HepG2 (cell line): ENCODE results near the gene ZSCAN21. TPM values are rescaled to one million over a fixed set of nuclear protein-coding genes. Genes with fewer than 3 reads are reported as not detected.

Source experiments
- AGO2 ChIP-seq: fragments of 200-400 bp; formaldehyde crosslinking; optimal IDR thresholded peaks from 2 replicates; pipeline ENCODE3; 2017; ENCODE audit warnings: mild to moderate bottlenecking, low read depth, low read length, moderate library complexity
- GLMP ChIP-seq: sonication (generic); formaldehyde crosslinking; IDR thresholded peaks from 2 replicates; pipeline ENCODE4 v1.9.0; 2021; ENCODE audit warnings: missing genetic modification reagents, mild to moderate bottlenecking, borderline replicate concordance
- HDAC1 ChIP-seq: sonication (generic); formaldehyde crosslinking; IDR thresholded peaks from 2 replicates; pipeline ENCODE4 v1.5.1; 2020; ENCODE audit warnings: mild to moderate bottlenecking, missing genetic modification reagents
- HMGXB3 ChIP-seq: sonication (generic); formaldehyde crosslinking; IDR thresholded peaks from 2 replicates; pipeline ENCODE4 v1.4.0; 2020; ENCODE audit warnings: missing genetic modification reagents, borderline replicate concordance
- HOXA7 ChIP-seq: sonication (generic); formaldehyde crosslinking; IDR thresholded peaks from 2 replicates; pipeline ENCODE4 v1.8.1; 2022; ENCODE audit warnings: mild to moderate bottlenecking, missing genetic modification reagents, moderate library complexity
- MBD4 ChIP-seq: IDR thresholded peaks from 2 replicates; pipeline ENCODE4 v1.6.1; 2012; ENCODE audit warnings: low read length, inconsistent platforms, borderline replicate concordance
- MXD4 ChIP-seq: IDR thresholded peaks from 2 replicates; pipeline ENCODE4 v1.6.1; 2016; ENCODE audit warnings: mild to moderate bottlenecking, missing biosample characterization, missing genetic modification reagents
- POLR2G ChIP-seq: fragments of 200-400 bp; formaldehyde crosslinking; IDR thresholded peaks from 2 replicates; pipeline ENCODE4 v1.6.1; 2018; ENCODE audit warnings: mild to moderate bottlenecking, low read depth, low read length, moderate library complexity
- SOX5 ChIP-seq: IDR thresholded peaks from 2 replicates; pipeline ENCODE4 v1.6.1; 2016; ENCODE audit warnings: borderline replicate concordance
- ZNF160 ChIP-seq: sonication (generic); formaldehyde crosslinking; IDR thresholded peaks from 2 replicates; pipeline ENCODE4 v1.8.0; 2022; ENCODE audit warnings: mild to moderate bottlenecking, inconsistent platforms, missing genetic modification reagents
- ZNF441 ChIP-seq: sonication (generic); formaldehyde crosslinking; IDR thresholded peaks from 2 replicates; pipeline ENCODE4 v1.7.0; 2021; ENCODE audit warnings: missing genetic modification reagents, borderline replicate concordance
- ZNF496 ChIP-seq: sonication (generic); formaldehyde crosslinking; IDR thresholded peaks from 2 replicates; pipeline ENCODE4 v1.8.1; 2023; ENCODE audit warnings: mild to moderate bottlenecking, moderate library complexity, missing genetic modification reagents; ENCODE audit not compliant: insufficient replicate concordance
- ZNF577 ChIP-seq: sonication (generic); formaldehyde crosslinking; IDR thresholded peaks from 2 replicates; pipeline ENCODE4 v1.4.0; 2020; ENCODE audit warnings: mild to moderate bottlenecking, low read depth, missing genetic modification reagents, borderline replicate concordance
- ZNF670 ChIP-seq: sonication (generic); formaldehyde crosslinking; IDR thresholded peaks from 2 replicates; pipeline ENCODE4 v1.8.0; 2022; ENCODE audit warnings: mild to moderate bottlenecking, missing genetic modification reagents, borderline replicate concordance
- ZNF746 ChIP-seq: sonication (generic); formaldehyde crosslinking; IDR thresholded peaks from 2 replicates; pipeline ENCODE4 v1.8.0; 2022; ENCODE audit warnings: mild to moderate bottlenecking, missing genetic modification reagents
- ZUFSP ChIP-seq: sonication (generic); formaldehyde crosslinking; IDR thresholded peaks from 2 replicates; pipeline ENCODE4 v1.9.0; 2021; ENCODE audit warnings: missing genetic modification reagents, mild to moderate bottlenecking, borderline replicate concordance
- polyA plus RNA-seq, 8 experiments: library from polyadenylated mRNA; depleted of rRNA in 3 of 8; stranded (reverse) in 7 of 8; unstranded in 1 of 8; fragments of >200 nt; fragmentation: Illumina TruSeq in 4 of 8; extraction: Trizol in 4 of 8; gene quantifications; 2 replicates each; pipeline versions ENCODE4 v1.2.1 to v1.2.3, GENCODE V29; 2011 to 2016; ENCODE audit warnings: low read depth in 4 of 8, missing spikeins in 1 of 8, mixed read lengths in 1 of 8; ENCODE audit not compliant: insufficient read depth in 1 of 8
- total RNA-seq, 5 experiments: library from RNA; depleted of rRNA; stranded (reverse); fragments of >200 nt; fragmentation: Illumina TruSeq; extraction: Trizol; gene quantifications; 2 replicates each; pipeline ENCODE4 v1.2.3, GENCODE V29; 2016; ENCODE audit warnings: low read depth in 1 of 5
- TF ChIP-seq, protein P1 (sequence below): sonication (generic); formaldehyde crosslinking; IDR thresholded peaks from 2 replicates; pipeline ENCODE4 v1.4.0; 2020; ENCODE audit warnings: missing genetic modification reagents
- TF ChIP-seq, protein P2 (sequence below): sonication (generic); formaldehyde crosslinking; IDR thresholded peaks from 2 replicates; pipeline ENCODE4 v1.8.1; 2023; ENCODE audit warnings: mild to moderate bottlenecking, missing genetic modification reagents

ZSCAN21 gene
- total and polyA plus RNA-seq, 2 of the 13 experiments (the other 11 are each of a cell fraction or from before 2014, with no cell fraction given) = 7.0 to 10.0 TPM

- TF ChIP-seq ZUFSP (no peak), ZNF496 (CRISPR knock-in tag) (no peak), HDAC1 (peak; percentile 85), GLMP (CRISPR knock-in tag) (no peak), HOXA7 (CRISPR knock-in tag) (no peak), ZNF670 (0 out of 2 replicates have a peak, but pooled peaks have one; percentile 49), HMGXB3 (CRISPR knock-in tag) (peak; percentile 35; the same call in 1 of the 2 replicates), MBD4 (no peak), ZNF746 (CRISPR knock-in tag) (no peak), ZNF577 (CRISPR knock-in tag) (no peak), ZNF160 (no peak), SOX5 (no peak), AGO2 (no peak), MXD4 (no peak), ZNF441 (CRISPR knock-in tag) (no peak; the same call in 1 of the 2 replicates), POLR2G (peak; percentile 91)
- TF ChIP-seq, protein P1, sequence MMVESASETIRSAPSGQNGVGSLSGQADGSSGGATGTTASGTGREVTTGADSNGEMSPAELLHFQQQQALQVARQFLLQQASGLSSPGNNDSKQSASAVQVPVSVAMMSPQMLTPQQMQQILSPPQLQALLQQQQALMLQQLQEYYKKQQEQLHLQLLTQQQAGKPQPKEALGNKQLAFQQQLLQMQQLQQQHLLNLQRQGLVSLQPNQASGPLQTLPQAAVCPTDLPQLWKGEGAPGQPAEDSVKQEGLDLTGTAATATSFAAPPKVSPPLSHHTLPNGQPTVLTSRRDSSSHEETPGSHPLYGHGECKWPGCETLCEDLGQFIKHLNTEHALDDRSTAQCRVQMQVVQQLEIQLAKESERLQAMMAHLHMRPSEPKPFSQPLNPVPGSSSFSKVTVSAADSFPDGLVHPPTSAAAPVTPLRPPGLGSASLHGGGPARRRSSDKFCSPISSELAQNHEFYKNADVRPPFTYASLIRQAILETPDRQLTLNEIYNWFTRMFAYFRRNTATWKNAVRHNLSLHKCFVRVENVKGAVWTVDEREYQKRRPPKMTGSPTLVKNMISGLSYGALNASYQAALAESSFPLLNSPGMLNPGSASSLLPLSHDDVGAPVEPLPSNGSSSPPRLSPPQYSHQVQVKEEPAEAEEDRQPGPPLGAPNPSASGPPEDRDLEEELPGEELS (CRISPR knock-in tag) = no peak
- TF ChIP-seq, protein P2, sequence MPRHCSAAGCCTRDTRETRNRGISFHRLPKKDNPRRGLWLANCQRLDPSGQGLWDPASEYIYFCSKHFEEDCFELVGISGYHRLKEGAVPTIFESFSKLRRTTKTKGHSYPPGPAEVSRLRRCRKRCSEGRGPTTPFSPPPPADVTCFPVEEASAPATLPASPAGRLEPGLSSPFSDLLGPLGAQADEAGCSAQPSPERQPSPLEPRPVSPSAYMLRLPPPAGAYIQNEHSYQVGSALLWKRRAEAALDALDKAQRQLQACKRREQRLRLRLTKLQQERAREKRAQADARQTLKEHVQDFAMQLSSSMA = no peak
Observed at GRCh38 chr7:100049441-100050291, at the start of gene ZSCAN21 (continued).
